HG03354 (cell line): Measurements from ENCODE around the gene ICAM2.
A peak's percentile ranks its signal among the peaks of the same experiment; 100 is the strongest.
"Not testable (repeated sequence)": the region's sequence is repeated elsewhere in the genome, so short reads cannot be mapped to it uniquely, and the experiment has no call there.

Experiments used
- ATAC-seq: cut with Tn5 transposase; IDR thresholded peaks from one replicate; pipeline ENCODE4 v1.9.1; 2021; ENCODE audit warnings: mild to moderate bottlenecking; ENCODE audit not compliant: unreplicated experiment, poor library complexity, severe bottlenecking

ICAM2 gene

DNA sequence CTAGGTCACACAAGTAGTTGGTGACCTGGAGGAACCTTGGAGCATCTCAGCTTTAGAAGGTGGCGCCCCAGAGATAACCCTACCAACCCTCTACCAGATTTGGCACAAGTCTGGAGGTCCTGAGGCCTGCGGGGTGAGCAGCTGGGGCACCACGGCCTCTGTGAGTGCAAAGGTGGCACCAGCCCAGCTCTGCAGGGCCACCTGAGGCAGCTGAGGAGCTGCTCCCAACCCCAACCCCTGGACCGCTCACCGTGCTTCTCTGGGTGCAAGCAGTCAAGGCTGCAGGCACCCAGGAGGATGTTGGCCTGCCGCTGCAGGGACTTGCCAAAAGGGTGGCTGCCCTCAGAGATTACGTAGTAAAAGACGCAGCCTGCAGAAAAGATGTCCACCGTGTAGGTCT lies 28.4 kb upstream of the ICAM2 start:
- no peak for ATAC-seq

DNA sequence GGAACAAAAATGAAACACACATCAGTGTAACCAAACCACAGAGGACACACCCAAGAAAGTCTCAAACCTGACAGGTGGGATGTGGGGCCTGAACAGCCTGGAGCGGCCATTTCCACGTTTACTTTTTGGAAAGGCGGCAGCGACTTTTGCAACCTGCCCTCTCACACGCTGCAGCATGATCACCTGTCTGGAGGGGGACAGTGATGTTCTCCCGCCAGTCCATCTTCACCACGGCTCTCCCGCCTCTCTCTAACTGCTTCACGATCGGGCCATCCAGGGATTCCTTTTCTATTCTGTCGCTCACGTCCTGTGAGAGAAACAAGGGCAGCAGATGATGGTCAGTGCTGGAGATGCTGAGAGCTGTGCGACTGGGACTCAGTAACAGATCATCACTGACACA lies 24.7 kb upstream of the ICAM2 start:
- no peak for ATAC-seq

DNA sequence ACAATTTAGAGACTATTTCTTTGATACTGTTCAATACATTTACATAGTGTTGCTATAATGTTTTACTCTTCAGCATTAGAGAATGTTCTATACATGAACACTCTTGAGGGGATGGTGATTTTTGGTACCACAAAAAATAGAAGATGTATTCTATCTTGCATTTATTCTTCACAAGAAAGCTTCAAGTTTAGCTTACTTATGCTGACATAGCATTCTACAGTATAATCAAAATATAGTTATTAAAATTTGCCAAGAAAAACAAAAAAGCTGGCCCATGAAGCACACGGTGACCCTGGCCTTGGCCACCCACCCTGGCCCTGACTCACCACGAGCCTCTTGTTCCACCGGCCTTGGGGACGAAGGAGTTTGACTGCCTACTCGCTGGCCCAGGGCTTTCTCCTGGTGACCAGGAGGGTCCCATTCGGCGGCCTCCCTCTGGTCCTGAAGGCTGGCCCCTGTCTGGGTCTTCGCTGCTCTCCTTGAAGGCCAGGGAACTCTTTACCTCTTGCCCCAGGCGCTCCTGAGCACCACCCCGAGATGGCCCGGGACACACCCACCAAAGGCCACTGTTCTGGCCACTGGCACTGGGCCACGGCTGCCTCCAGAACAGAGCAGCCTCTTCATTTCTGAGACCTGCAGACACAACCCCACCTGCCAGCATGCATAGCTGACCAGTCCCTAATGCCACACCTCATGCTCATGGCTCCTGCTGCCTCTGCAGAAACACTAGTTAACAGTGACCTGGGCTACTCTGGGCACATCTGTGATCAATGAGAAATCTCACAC lies 22.5 kb upstream of the ICAM2 start:
- ATAC-seq, result no peak

DNA sequence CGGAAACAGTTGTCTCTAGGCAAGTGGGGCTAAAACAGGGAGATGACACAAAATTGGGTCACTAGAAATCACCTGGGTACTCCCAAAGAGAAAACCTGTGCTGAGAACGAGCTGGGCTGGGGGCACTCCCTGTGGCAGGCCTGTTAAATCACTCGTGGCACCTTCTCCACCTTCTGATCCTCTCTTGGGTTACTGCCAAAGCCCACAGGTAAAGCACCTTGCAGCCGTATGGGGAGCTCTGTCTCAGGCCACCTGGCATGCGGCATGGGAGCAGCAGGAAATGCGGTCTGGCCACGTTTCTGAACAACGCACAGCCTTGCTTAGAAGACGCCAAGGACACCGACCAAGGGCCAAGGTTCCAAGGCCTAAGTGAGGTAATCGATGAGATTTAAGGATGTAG lies 21.5 kb upstream of the ICAM2 start:
- ATAC-seq, result no peak

DNA sequence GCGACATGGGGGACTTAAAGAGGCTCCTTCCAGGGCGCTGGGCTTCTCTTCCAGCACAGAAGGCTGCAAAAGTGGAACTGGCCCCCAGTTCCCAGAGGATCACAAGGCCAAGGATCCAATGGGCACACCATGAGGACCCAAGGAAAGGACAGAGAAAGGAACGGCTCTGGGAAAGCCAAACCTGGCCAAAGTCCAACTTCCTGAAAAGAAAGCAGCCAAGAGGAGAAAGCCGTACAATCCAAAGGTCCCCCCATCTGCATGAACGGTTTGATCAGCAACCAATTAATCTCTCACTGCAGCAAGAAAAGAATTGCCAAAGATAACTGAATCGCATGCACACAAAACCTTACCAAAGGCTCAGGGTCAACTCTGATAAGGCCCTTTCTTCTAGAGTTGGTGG lies 19.8 kb upstream of the ICAM2 start:
- ATAC-seq, result no peak

DNA sequence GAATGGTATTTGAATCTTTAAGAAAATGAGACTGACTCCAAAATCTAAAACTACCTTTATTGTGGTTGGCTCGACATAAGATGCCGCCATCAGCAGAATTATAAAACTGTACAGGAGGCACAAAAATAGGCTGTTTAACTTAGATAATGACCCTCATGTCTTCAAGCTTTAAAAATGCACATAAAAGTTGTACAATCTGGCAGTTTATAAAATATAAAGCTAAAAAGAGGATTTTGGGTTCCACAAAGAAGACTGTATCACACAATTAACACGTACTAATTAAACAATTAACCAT lies 18.6 kb upstream of the ICAM2 start:
- ATAC-seq, result no peak

DNA sequence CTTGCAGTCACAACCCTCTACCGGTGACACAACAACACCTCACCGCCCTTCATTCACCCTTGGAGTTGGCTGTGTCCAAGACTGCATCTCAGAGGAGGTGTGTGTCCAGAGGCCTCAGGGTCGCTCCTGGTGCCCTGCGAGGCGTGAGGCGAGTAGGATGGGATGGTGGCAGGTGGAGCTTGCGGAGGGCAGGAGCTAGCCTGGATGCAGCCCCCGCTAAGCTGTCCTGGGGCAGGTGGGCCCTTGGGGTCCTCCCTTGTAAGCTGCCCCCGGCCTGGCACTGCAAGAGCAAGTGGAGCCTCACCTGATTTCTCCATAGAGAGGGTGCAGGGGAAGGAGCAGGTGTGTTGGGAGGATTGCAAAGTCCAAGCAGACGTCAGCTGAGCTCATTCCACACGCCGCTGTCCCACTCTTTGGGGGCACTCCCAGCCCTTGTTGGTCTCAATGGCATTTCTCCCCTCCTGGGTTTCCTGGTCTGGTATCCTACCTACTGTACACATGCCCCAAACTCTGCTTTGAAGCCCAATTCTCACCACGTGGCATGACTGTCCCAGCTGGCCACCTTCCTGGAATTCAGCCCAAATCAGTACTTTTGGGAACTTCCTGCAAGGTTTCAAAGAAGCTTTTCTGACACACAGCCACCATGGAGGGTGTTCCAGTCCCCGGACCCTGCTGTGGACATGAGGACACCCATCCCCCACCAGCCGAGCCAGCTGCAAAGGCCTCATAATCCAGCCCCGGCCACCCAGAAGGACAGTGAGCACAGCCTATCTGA lies 18.1 kb upstream of the ICAM2 start:
- ATAC-seq, result no peak

DNA sequence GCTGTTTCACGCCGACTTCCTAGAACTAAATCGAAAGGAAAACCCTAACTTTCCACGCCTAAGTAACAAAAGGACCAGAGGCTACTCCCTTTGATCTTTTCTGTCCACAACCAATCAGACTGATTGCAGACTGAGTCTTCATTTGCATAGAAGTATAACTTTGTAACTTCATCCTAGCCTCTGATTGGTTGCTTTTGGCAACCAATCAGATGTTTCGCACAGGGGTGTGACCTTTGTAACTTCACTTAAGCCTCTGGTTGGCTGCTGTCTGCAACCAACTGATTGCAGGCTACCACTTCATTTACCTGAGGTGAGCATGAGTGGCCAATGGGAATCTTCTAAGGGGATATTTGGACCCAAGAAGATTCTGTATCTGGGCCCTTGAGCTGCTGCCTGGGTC lies 17.4 kb upstream of the ICAM2 start:
- no peak for ATAC-seq

DNA sequence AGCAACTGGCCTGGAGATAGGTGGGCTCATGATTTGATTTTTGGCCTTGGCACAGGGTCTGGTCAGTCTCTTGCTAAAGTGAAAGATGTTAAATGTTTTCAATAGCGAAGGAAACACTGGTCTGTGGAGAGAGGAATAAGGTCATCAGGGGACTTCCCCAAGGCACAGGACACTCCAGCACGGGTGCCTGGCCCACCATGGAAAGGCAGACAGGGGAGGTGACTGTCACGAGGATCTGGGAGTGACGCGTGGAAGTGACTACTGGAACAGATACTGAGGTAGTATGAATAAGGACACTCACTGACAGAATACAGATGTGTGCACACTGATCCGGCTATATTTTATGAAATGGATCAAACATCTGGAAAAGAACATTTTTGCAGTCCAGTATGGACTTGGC lies 16.7 kb upstream of the ICAM2 start:
- ATAC-seq, result no peak

DNA sequence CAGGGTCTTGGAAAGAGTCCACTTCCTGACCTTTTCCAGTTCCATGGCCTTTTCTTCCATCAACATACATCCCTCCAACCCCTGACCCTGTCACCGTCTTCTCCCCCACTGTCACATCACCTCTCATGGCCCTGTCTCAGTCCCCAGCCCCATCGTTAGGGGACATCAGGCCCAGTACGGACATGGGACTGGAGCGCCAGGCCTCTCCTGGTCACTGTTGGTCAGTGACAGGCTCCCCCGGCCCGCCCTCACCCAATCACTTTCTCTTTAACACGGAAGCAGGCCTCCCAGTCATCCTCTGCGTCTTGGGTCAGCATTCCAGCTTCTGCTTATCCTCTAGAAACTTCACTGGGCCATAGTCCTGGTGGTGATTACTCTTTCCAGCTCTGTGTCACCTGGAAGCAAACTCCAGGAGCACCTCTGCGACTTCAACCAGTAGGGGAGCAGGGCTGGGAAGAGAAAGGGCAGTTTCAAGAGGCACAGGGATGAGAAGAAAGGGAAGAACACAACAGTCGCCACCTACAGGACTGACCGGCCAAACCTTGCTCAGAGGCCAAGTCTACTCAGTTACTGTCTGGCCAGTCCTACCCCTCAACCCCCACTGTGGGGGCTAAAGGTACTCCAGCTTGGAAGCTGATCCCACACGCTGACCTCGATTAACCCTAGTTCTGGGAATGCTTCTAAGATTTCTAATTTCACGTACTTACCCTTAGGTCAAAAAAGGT lies 15.9 kb upstream of the ICAM2 start:
- no peak for ATAC-seq

DNA sequence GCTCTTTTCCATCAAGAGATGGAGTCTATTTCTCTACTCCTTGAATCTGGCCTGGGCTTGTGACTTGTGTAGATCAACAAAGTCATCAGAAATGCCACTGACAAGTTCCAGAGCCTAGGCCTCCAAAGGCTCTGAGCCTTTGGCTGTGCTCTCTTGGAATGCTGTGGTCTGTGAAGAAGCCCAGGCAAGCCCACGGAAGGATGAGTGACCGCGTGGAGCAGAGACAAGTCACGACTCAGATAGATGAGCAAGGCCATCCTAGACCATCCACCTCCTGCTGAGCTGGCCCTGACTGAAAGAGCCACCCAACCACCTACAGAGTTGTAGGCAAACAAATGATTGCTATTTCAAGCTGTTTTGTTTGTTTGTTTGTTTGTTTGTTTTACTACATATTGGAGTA lies 11.6 kb upstream of the ICAM2 start:
- ATAC-seq, result no peak

DNA sequence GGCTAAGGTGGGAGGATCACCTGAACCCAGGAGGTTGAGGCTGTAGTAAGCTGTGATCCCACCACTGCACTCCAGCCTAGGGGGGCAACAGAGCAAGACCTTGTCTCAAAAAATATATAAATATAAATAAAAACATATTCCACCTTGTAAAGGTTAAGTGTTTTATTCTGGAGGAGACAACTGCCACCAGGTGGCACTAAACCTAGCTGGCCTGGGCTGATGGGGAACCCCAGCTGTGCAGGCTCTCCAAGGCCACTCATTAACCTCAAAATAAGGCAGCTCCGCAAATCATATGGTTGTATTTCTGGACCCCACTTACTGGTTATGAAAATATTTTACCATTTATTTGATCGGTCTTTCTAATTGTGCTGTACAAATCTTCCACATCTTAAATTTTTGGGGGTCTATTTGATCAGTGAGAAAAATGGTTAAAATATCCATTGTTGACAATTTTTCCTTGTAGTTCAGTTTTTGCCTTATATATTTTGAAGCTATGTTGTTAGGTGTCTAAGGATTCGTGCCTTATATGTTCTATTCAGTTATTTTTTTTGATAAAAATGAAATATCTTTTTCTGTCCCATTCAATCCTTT lies 8.5 kb upstream of the ICAM2 start:
- ATAC-seq, result peak; percentile 47

DNA sequence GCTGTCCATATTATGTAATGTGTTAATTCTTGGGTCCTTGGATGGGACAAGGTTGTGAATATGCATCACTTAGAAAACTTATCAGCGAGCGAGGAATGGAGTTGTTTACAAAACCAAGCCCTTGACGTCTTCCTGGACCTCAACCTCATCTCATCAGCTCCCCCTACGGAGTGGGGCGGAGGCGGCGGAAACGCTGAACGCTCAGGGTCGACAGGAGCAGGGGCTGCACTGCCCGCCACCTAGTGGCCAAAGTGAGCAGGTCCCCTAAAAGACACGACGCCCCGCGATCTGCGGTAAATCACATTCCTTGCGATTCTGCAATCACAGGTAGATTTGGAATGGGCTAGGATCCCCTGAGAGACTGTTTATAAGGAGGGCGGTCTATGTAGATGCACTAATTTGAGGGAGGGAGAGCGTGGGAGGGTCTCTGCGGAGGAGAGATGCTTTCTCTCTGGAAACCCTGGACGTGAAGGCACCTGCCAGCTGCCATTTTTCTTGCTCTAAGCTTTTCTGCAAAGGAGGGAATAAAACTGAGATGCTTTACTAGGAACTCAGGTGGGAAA lies 5.4 kb upstream of the ICAM2 start:
- ATAC-seq, result peak; percentile 68

DNA sequence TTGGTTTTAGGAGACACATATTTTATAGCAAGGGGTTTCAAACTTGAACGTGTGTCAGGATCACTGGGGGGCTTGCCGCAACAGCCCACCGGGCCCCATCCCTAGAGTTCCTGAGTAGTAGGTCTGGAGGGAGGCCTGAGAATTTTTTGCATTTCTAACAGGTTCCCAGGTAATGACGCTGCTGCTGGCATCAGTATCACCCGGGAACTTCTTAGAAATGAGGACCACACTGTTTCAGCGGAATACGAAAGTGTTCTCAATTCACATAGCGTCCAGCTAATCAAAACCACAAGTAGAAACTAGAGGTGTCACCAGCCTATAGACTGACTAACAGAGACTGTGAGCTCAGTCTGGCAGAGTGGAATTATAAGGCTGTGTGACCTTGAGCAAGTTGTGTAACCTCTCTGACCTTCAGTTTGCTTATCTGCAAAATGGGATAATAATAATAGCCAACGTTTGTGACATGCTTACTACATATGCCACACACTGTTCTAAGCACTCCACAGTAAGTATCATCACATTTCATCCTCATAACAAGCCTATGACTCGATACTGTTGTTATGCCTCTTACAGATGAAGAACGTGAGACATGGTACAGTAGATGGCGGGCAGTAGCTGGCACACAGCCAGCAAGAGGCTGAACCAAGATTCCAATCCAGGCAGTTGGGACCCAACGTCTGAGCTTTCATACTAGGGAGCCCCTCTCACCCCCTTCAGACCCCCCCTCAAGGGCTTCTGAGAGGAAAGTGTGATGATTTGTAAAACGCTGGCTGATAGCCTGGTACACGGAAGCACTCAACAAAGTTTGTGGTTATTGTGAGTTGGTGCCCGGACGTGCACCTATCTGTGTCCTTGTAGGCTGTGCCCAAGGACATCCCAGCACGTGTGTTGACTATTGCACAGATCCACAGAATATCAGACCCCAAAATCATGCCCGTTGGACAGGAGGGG lies 4.6 kb upstream of the ICAM2 start:
- no peak for ATAC-seq

DNA sequence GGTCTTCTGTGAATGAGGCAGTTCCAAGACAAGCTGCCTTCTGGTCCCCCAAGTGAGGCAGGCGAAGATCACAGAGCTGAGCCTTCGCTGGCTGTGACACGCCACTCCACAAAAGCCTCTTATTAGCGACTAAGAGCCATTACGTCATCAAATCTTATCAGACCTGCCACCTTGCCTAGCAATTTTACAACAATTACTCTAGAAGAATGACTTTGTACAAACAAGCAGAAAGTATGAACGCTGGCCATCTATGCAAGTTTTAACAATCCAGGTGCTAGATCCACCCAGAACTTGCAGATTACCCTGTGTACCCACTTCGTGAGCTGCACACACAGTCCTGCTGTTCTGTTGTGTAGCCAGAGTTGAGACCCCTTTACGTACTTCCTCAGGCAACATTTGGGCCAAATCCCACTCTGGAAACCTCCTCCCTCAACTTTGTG lies 3.8 kb upstream of the ICAM2 start:
- ATAC-seq, result no peak

DNA sequence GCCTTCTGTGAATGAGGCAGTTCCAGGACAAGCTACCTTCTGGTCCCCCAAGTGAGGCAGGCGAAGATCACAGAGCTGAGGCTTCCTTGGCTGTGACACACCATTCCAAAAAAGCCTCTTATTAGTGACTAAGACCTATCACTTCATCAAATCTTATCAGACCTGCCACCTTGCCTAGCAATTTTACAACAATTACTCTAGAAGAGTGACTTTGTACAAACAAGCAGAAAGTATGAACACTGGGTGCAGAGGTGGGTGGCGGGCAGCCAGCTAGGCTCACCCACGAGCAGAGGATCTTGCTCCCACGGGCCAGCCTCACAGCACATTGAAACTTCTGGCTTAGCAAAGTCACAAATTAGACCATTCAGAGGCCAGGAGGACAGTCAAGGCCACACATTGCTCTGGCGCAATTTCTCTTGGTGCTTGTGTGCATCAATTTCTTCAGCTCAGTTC lies 2.2 kb upstream of the ICAM2 start:
- ATAC-seq, result no peak

DNA sequence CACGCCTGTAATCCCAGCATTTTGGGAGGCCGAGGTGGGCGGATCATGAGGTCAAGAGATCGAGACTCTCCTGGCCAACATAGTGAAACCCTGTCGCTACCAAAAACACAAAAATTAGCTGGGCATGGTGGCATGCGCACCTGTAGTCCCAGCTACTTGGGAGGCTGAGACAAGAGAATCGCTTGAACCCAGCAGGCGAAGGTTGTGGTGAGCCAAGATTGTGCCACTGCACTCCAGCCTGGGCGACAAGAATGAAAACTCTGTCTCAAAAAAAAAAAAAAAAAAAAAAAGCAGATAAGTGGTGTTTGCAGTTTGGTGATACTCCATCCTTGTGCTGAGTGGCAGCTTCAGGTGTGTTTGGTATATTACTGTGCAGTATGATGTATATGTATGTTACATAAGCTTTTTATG lies 877 bp downstream of the ICAM2 start:
- ATAC-seq, result not testable (repeated sequence)

DNA sequence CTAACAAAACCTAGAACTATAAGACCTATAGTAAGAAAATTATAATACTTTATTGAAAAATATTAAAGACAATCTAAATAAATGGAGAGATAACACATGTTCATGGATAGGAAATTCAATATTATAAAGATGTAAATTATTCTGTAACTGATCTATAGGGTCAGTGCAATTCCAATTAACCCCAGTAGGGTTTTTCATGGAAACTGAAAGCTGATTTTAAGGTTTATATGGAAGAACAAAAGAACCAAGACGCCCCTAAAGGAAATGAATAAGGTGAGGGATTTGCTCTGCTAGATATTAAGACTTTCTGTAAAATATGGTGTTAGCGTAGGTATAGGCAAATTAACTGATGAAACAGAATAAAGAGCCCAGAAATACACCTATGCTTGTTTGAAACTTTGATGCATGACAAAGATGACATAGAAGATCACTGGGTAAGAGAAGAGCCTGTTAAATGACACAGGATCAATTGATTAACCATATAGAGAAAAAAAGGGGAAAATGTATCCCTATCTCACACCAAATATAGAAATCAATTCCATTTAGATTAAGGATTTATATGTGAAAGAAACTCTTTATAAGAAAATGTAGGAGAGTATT lies 3.0 kb downstream of the ICAM2 start:
- no peak for ATAC-seq

DNA sequence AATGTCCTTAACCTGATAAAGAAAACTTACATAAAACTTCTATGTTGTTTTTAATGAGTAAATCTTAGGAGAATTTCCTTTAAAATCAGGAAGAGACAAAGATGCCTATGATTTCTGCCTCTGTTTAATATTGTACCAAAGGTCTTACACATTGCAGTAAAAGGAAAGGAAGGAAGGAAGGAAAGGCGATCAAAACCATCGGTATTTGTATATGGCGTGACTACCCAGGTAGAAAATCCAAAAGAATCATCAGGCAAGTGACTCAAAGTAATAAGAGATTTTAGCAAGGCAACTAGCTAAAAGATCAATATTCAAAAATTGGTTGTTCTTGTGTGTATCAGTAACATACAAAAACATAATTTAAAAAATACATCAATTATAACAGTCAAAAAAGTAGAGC lies 3.5 kb downstream of the ICAM2 start:
- ATAC-seq, result no peak
